CD4-positive, CD25-positive, alpha-beta regulatory T cell (primary cell): ENCODE results near the gene FOXL3. TPM values are rescaled to one million over a fixed set of nuclear protein-coding genes. Genes with fewer than 3 reads are reported as not detected.
"Not testable (repeated sequence)": the region's sequence is repeated elsewhere in the genome, so short reads cannot be mapped to it uniquely, and the experiment has no call there.

Source experiments
- ATAC-seq, 2 donors: fragments of 150-1000 bp; cut with Tn5 transposase; one replicate each; pipeline ENCODE4 v1.10.0; 2021; ENCODE audit warnings: low read depth in 2 of 2, moderate number of reproducible peaks in 2 of 2, moderate library complexity in 1 of 2
- DNase-seq, 3 donors: peaks; one replicate each; pipeline versions ENCODE4 v3.0.0 to v3.0.0-alpha.2; 2012 to 2022; ENCODE audit warnings: mixed read lengths in 1 of 3
- H3K27ac ChIP-seq: one replicate; pipeline ENCODE4 v1.7.0; 2013; ENCODE audit warnings: mild to moderate bottlenecking, low read length; ENCODE audit not compliant: insufficient read depth, poor library complexity, severe bottlenecking
- H3K27me3 ChIP-seq: one replicate; pipeline ENCODE4 v1.7.0; 2013; ENCODE audit warnings: low read length; ENCODE audit not compliant: control insufficient read depth, insufficient read depth
- H3K36me3 ChIP-seq: one replicate; pipeline ENCODE4 v1.7.0; 2013; ENCODE audit warnings: mild to moderate bottlenecking, low read length, moderate library complexity; ENCODE audit not compliant: control insufficient read depth, insufficient read depth
- H3K4me1 ChIP-seq: 2 replicates; pipeline ENCODE4 v1.7.0; 2013; ENCODE audit warnings: mild to moderate bottlenecking, low read length; ENCODE audit not compliant: insufficient read depth, control insufficient read depth, poor library complexity, severe bottlenecking
- H3K4me3 ChIP-seq: one replicate; pipeline ENCODE4 v1.7.0; 2013; ENCODE audit warnings: low read depth, mild to moderate bottlenecking, low read length, moderate library complexity
- H3K9me3 ChIP-seq, 2 experiments: 1 replicate in 1 of 2; 2 replicates in 1 of 2; pipeline ENCODE4 v1.7.0; 2013; ENCODE audit warnings: low read length in 2 of 2, mild to moderate bottlenecking in 1 of 2, moderate library complexity in 1 of 2; ENCODE audit not compliant: control insufficient read depth in 2 of 2
- H3K27ac Mint-ChIP-seq, 3 donors: one replicate each; pipeline ENCODE4 v1.8.0; 2020 to 2022; ENCODE audit warnings: mild to moderate bottlenecking in 3 of 3, mixed read lengths in 3 of 3, moderate library complexity in 2 of 3
- H3K27me3 Mint-ChIP-seq: one replicate; pipeline ENCODE4 v1.8.0; 2022; ENCODE audit warnings: mild to moderate bottlenecking, mixed read lengths
- H3K36me3 Mint-ChIP-seq: one replicate; pipeline ENCODE4 v1.8.0; 2020; ENCODE audit warnings: mixed read lengths
- H3K4me1 Mint-ChIP-seq, 4 donors: one replicate each; pipeline ENCODE4 v1.8.0; 2020 to 2022; ENCODE audit warnings: mixed read lengths in 4 of 4, mild to moderate bottlenecking in 1 of 4
- H3K4me3 Mint-ChIP-seq, 4 donors: one replicate each; pipeline ENCODE4 v1.8.0; 2020 to 2022; ENCODE audit warnings: mild to moderate bottlenecking in 4 of 4, mixed read lengths in 4 of 4, moderate library complexity in 3 of 4
- H3K9me3 Mint-ChIP-seq, 7 donors: one replicate each; pipeline ENCODE4 v1.8.0; 2020 to 2022; ENCODE audit warnings: mixed read lengths in 7 of 7, mild to moderate bottlenecking in 3 of 7, moderate library complexity in 2 of 7
- polyA plus RNA-seq, 4 donors: library from polyadenylated mRNA; unstranded; fragments of 300-500 nt; fragmentation: Illumina TruSeq; gene quantifications; one replicate each; pipeline ENCODE4 v1.2.3, GENCODE V29; 2021
- total RNA-seq: library from RNA; stranded (reverse); gene quantifications from one replicate; pipeline ENCODE4 v1.2.3, GENCODE V29; 2022

FOXL3 gene
- total and polyA plus RNA-seq, 5 donors from 2014 or later, result not detected

DNA sequence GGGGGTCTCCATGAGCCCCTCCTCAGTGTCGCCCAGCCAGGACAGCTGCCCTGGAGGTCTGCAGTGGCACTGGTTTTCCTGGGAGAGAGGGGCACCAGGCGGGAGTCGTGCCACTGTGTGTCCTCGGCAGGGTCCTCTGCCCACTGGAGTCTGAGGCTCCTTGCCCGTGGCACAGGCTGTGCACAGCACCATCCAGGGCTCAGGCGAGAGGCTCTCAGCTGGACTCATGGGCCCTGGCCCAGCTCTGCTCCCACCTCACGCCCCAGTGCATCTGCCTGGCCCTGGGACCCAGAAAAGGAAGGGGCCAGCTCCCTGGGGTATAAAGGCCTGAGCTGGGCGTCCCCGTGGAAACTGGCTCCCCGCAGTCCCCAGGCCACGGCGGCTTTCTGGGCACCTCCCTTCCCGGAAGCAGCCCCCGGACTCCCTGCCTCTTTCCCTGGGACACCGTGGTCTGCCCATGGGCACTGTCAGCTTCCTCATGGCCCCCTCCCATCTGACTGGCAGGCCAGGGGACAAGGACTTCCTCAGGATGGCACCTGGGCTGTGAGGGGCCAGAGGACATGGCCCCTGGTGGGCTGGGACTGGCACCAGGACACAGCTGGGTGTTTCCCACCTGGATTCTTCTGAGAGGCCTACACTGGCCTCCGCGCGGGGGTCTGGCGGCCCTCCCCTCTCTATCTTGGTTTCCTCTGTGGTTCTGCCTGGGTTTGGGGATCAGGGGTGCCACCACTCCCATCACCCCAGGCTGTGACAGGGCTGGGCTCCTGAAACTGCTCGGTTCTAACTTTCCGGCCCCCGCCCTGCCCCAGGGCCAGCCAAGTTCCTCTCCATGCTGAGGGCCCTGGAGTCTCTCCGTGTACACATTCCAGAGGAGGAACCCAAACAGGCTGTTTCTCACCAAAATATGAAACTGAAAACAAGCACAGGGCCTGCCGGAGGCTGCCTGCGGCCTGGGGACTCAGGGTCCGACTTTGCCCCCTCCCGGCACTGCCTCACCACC is 5.5 kb downstream of the FOXL3 start:
- ATAC-seq, result no peak
- H3K36me3 ChIP-seq, result no peaks in the 10 kb centered on the region
- DNase-seq, result no peak
- Mint-ChIP-seq H3K4me3 (no peak overlapping the region), H3K36me3 (no peaks in the 10 kb centered on the region), H3K4me1 (no peaks in the 10 kb centered on the region), H3K9me3 (no peaks in the 10 kb centered on the region), H3K27ac (no peak overlapping the region), H3K27me3 (peaks cover 15% of the 10 kb centered on the region)
- H3K4me1 ChIP-seq, result no peaks in the 10 kb centered on the region
- H3K9me3 ChIP-seq, result no peaks in the 10 kb centered on the region
- no peak overlapping the region for H3K27ac ChIP-seq
- peaks cover 8% of the 10 kb centered on the region for H3K27me3 ChIP-seq
- no peak overlapping the region for H3K4me3 ChIP-seq

DNA sequence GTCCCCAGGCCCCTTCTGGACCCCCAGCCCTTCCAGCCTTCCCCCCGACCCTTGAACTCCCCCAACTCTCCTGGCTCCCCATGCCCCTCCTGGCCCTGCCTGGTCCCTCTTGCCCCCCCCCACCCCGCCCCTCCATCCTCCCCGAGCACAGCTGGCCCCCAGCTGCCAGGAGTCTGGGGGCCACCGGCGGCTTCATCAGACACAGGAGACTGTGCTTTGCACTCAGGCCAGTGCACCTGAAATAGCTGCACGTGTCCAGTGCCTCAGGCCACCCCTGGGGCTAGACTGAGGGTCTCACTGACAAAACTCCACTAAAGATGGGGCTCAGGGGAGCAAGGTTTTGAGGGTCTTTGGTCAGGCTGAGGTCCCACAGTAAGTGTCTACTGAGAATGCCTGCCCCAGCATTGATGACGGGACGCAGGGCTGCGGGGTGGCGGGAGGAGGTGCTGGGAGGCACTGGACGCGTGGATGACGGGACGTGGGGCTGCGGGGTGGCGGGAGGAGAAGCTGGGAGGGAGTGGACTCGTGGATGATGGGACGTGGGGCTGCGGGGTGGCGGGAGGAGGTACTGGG is 6.5 kb downstream of the FOXL3 start:
- DNase-seq (no peak), ATAC-seq (no peak)
- Histone ChIP-seq H3K36me3 (no peaks in the 10 kb centered on the region), H3K4me3 (no peak overlapping the region), H3K4me1 (no peaks in the 10 kb centered on the region), H3K27me3 (peaks cover 7% of the 10 kb centered on the region), H3K9me3 (no peaks in the 10 kb centered on the region), H3K27ac (no peak overlapping the region)
- no peaks in the 10 kb centered on the region for H3K9me3 Mint-ChIP-seq
- no peak overlapping the region for H3K27ac Mint-ChIP-seq
- no peak overlapping the region for H3K4me3 Mint-ChIP-seq
- H3K36me3 Mint-ChIP-seq, result no peaks in the 10 kb centered on the region
- peaks cover 13% of the 10 kb centered on the region for H3K27me3 Mint-ChIP-seq
- H3K4me1 Mint-ChIP-seq, result no peaks in the 10 kb centered on the region

GRCh38 chr7:297141-297540 is 7.2 kb downstream of the FOXL3 start:
- not testable (repeated sequence) for H3K27ac Mint-ChIP-seq, H3K4me1 Mint-ChIP-seq, H3K4me3 ChIP-seq, H3K27me3 Mint-ChIP-seq, H3K36me3 ChIP-seq, DNase-seq, H3K9me3 ChIP-seq, H3K4me1 ChIP-seq, H3K36me3 Mint-ChIP-seq, H3K27ac ChIP-seq, H3K4me3 Mint-ChIP-seq, H3K27me3 ChIP-seq, H3K9me3 Mint-ChIP-seq, ATAC-seq

DNA sequence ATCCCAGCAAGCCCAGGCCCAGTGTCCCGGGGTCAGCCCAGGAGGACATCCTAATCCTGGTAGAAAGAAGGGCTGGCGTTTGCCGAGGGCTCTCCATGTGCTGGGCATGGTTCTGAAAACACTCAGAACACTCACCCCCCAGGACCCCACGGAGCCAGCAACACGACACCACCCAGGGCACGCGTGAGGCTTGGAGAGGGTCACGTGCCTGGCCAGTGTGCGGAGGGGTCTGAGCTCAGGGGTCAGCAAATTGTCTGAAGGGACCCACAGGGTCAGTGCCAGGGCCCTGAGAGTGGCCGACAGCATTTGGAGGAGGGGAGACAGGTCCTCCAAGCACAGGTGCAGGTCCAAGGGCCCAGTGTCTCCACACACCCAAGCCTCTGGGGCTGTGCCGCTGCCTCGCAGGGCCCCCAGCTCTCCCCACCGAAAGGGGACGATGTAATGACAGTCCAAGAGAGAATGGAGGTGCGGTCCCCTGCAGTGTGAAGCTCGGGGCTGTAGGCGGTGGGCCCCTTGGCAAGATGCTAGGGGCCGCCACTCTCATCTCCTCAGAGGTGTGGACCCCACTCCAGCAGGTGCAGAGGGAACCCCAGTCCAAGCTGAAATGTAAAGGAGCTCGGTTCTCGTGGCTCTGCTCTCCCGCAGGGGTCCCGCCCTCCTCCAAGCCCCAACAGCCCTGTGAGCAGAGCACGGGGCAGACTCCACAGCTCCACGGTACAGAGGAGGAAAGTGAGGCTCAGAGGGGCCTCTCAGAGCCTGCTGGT is 7.8 kb downstream of the FOXL3 start:
- H3K9me3 Mint-ChIP-seq, result no peaks in the 10 kb centered on the region
- H3K36me3 Mint-ChIP-seq, result no peaks in the 10 kb centered on the region
- Histone ChIP-seq H3K4me1 (no peaks in the 10 kb centered on the region), H3K27me3 (no peaks in the 10 kb centered on the region), H3K4me3 (no peak overlapping the region), H3K9me3 (no peaks in the 10 kb centered on the region), H3K36me3 (no peaks in the 10 kb centered on the region), H3K27ac (no peak overlapping the region)
- H3K4me3 Mint-ChIP-seq, result no peak overlapping the region
- H3K4me1 Mint-ChIP-seq, result no peaks in the 10 kb centered on the region
- ATAC-seq (no peak), DNase-seq (no peak)
- peaks cover 7% of the 10 kb centered on the region for H3K27me3 Mint-ChIP-seq
- no peak overlapping the region for H3K27ac Mint-ChIP-seq

DNA sequence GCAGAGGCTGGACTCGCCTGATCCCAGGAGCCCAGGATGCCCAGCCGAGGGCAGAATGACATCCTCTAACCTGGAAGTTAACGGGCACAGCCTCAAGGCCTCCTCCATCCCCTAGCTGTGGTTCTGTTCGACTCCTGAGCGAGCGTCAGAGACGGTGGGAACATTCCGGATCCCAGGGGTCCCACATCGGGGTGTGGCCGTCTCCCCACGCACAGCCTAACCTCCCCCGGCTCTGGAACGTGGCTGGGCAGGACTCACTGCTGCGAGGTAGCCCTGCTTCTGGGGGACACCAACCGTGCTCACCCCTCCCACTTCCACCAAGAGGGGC is 8.4 kb downstream of the FOXL3 start:
- no peaks in the 10 kb centered on the region for H3K4me1 Mint-ChIP-seq

GRCh38 chr7:298743-299142 is 8.8 kb downstream of the FOXL3 start:
- no peaks in the 10 kb centered on the region for H3K9me3 ChIP-seq
- Mint-ChIP-seq H3K4me1 (no peaks in the 10 kb centered on the region), H3K27me3 (no peaks in the 10 kb centered on the region), H3K36me3 (no peaks in the 10 kb centered on the region), H3K4me3 (no peak overlapping the region), H3K9me3 (no peaks in the 10 kb centered on the region), H3K27ac (peak overlapping the region in 1 of 3 donors; percentile 77)
- no peaks in the 10 kb centered on the region for H3K4me1 ChIP-seq
- ATAC-seq, result no peak
- DNase-seq, result no peak
- H3K27me3 ChIP-seq, result no peaks in the 10 kb centered on the region
- H3K4me3 ChIP-seq, result no peak overlapping the region
- no peak overlapping the region for H3K27ac ChIP-seq
- no peaks in the 10 kb centered on the region for H3K36me3 ChIP-seq

More for the DNA sequence above, 8.4 kb downstream of the FOXL3 start:
- DNase-seq (no peak), ATAC-seq (no peak)
- H3K27ac ChIP-seq, result no peak overlapping the region
- H3K9me3 ChIP-seq, result no peaks in the 10 kb centered on the region
- H3K36me3 ChIP-seq, result no peaks in the 10 kb centered on the region
- H3K4me1 ChIP-seq, result no peaks in the 10 kb centered on the region
- H3K27me3 Mint-ChIP-seq, result peaks cover 2% of the 10 kb centered on the region
- H3K4me3 ChIP-seq, result no peak overlapping the region
- H3K36me3 Mint-ChIP-seq, result no peaks in the 10 kb centered on the region
- no peaks in the 10 kb centered on the region for H3K27me3 ChIP-seq
- H3K9me3 Mint-ChIP-seq, result no peaks in the 10 kb centered on the region
- no peak overlapping the region for H3K4me3 Mint-ChIP-seq
- no peak overlapping the region for H3K27ac Mint-ChIP-seq

- no peaks in the 10 kb centered on the region for H3K9me3 Mint-ChIP-seq
- H3K4me3 ChIP-seq, result no peak overlapping the region
- H3K27ac ChIP-seq, result no peak overlapping the region
- H3K27ac Mint-ChIP-seq, result no peak overlapping the region
- no peaks in the 10 kb centered on the region for H3K27me3 Mint-ChIP-seq
- DNase-seq (no peak), ATAC-seq (no peak)
- no peaks in the 10 kb centered on the region for H3K4me1 Mint-ChIP-seq
- no peaks in the 10 kb centered on the region for H3K4me1 ChIP-seq
- H3K4me3 Mint-ChIP-seq, result no peak overlapping the region
- H3K27me3 ChIP-seq, result no peaks in the 10 kb centered on the region
- H3K36me3 Mint-ChIP-seq, result no peaks in the 10 kb centered on the region
- no peaks in the 10 kb centered on the region for H3K36me3 ChIP-seq
- no peaks in the 10 kb centered on the region for H3K9me3 ChIP-seq
Observed at GRCh38 chr7:299169-299568, 9.2 kb downstream of the FOXL3 start.
